Measurements from ENCODE around the gene KLHL40.
"Not testable (repeated sequence)": the region's sequence is repeated elsewhere in the genome, so short reads cannot be mapped to it uniquely, and the experiment has no call there.

The KLHL40 gene

DNA sequence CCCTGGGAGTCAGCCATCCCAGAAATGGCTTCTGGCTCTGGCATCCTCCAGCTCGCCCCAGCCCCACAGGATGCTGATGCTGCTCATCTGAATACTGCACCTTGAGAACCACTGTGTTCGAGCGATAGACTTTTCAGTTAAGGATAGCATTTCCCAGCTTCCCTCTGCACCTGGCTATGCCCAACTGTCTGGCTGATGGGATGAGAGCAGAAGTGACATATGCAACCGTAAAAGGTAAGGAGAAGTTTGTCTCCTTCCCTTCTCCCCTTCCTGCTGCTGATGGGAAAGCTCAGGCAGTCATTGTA lies 27.0 kb downstream of the KLHL40 start:
- no peak for DNase-seq (ENCODE audit: low read depth)
- no peak overlapping the region for H3K4me3 ChIP-seq (ENCODE audit: low read depth, low read length)

DNA sequence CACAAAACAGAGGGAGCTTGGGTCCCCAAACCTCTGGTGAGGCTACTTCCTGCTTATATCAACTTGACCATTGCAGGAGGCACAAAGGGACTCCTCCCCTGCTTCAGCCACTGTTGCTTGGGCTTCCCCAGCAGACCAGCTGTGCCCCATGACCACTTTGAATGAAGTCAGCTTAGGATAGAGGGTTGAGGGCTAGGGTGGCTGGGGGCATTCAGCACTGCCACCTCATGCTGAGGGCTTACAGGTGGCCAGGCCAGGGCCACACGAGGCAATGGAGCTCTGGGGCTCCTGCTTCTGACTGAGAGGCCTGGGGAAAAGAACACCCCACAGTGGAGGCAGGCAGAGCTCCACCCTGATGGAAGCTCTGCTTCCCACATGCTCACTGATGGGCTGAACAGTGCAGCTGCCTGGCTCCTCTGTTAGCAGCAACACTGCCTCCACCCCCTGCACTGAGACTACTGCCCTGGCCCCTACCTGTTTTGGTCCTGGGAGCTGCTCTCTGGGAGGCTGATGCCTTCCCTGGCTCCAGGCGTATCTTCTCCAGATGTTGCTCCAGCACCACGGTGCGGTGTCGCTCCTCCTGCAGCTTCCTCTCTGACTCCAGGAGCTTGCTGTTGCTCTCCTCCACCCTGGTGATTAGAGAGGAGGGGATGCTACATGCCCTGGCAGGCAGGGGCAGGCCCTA lies 27.5 kb downstream of the KLHL40 start:
- DNase-seq (ENCODE audit: low read depth), result no peak
- H3K4me3 ChIP-seq (ENCODE audit: low read depth, low read length), result no peak overlapping the region

DNA sequence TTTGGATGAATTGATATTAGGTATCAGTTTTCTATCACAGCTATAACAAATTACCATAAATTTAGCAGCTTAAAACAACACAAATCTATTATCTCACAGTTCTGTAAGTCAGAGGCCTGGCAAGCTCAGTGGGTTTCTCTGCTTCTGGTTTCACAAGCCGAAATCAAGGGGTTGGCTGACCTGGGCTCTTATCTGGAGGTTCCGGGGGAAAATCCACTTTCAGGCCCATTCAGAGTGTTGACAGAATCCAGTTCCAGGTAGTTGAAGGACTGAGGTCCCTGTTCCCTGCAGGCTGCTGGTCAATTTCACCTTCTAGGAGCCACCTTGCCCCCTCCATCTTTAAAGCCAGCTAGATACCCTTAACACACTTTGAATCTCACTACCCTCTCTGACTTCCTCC lies 28.4 kb downstream of the KLHL40 start:
- no peak overlapping the region for H3K4me3 ChIP-seq (ENCODE audit: low read depth, low read length)
- DNase-seq (ENCODE audit: low read depth), result no peak

DNA sequence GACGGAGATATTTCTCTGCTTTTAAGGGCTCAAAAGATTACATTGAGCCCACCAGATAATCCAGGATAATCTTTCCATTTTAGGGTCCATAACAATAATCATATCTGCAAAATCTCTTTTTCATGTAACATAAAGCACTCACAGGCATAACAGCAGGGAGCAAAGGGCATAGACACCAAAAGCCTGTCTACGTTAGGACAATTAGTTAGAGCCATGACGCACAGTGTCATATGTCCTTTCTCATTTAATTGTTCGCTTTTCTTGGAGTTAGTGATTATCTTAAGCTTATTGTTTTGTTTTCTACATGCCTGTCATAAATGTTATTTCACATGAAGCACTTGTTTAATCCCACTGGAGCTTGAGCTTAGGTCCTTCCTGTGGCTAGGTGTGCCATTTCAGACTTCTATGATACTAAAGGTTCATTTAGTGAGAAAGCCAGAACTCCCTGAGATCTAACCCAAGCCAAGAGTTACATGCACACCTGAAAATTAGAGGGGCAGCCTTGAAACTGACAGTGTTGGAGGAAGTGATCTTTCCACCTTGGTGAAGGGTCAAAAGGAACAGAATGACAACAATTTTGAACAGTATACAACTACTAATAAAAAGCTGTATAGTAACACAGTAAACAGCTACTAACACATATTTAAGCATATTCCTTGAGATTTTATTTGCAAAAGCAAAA lies 29.0 kb downstream of the KLHL40 start:
- H3K4me3 ChIP-seq (ENCODE audit: low read depth, low read length), result no peak overlapping the region
- DNase-seq (ENCODE audit: low read depth), result no peak

DNA sequence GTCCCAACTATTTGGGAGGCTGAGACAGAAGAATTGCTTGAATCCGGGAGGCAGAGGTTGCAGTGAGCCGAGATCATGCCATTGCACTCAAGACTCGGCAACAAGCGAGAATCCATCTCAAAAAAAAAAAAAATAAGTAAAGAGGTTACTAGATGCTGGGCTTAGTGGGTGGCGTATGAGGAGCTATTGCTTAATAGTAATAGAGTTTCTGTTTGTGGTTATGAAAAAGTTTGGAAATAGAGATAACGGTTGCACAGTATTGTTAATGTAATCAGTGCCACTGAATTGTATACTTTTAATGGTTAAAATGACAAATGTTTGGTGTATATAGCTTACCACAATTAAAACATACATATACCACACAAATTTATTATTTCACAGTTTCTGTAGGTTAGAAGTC lies 32.0 kb downstream of the KLHL40 start:
- no peak for DNase-seq (ENCODE audit: low read depth)
- H3K4me3 ChIP-seq (ENCODE audit: low read depth, low read length), result no peak overlapping the region

DNA sequence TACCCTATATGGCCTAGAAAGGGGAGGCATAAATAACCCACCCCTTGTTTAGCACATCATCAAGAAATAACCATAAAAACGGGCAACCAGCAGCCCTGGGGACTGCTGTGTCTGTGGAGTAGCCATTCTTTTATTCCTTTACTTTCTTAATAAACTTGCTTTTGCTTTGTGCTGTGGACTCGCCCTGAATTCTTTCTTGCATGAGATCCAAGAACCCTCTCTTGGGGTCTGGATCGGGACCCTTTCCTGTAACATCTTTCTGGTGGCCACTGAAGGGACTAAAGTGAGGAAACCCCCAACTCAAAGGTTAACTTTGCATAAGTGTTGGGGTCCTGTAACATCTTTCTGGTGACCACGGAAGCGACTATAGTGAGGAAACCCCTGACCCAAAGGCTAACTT lies 33.0 kb downstream of the KLHL40 start:
- no peak for DNase-seq (ENCODE audit: low read depth)

DNA sequence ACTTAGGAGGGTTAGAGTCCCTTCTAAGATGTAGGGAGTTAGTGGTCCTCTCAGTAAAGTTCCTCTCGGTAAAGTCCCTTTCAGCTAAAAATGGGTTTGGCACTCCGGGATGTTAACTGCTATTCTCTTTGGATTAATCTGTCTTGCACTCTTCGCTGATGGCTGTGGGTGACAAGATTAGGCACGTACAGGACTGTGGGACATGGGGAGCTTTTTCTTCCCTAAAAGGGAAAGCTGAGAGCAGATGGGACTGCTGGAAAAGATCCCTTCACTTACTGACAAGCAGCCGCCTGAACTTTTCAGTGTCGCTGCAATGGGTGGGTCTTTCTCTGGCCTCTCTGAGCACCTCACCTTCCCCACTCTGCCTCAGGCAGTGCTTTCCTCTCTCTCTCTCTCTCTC lies 33.7 kb downstream of the KLHL40 start:
- no peak for DNase-seq (ENCODE audit: low read depth)
- H3K4me3 ChIP-seq (ENCODE audit: low read depth, low read length), result no peak overlapping the region

More for the DNA sequence above, 33.0 kb downstream of the KLHL40 start:
- no peak overlapping the region for H3K4me3 ChIP-seq (ENCODE audit: low read depth, low read length)

DNA sequence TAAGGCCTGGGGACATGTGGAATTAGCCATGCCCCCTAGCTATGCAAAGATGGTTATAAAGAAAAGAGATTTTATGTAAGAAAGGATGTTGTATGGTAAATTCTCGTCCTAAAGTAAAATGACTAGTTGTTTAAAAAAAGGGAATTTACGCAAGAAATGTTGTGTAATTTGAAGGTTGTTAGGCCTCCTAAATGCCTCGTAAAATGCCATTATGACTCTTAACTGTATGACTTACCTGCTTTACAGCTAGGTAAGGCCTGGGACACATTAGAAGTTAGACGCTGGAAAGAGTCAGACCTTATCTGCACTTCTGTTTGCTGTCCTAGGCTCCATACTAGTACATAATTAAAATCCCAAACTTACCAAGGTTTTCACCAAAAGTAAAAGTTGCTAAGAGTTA lies 34.8 kb downstream of the KLHL40 start:
- H3K4me3 ChIP-seq (ENCODE audit: low read depth, low read length), result no peak overlapping the region
- DNase-seq (ENCODE audit: low read depth), result no peak

DNA sequence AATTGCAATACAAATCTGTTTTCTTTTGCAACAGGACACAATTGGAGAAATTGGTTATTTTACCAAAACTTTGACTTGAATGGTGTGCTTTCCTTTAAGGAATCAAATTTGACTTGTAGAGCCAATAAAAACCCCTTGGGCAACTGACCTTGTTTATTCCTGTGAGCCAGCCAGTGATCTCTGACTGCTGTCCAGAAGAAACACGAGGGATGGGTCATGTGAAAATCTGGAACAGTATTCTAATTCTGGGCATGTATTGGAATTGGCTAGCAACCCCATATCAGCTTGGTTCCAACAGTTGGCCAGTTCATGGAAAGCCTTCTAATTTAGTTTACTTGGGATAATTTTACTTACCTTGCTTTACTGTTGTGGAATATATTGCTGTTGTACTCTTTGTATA lies 36.4 kb downstream of the KLHL40 start:
- H3K4me3 ChIP-seq (ENCODE audit: low read depth, low read length), result no peak overlapping the region
- no peak for DNase-seq (ENCODE audit: low read depth)

DNA sequence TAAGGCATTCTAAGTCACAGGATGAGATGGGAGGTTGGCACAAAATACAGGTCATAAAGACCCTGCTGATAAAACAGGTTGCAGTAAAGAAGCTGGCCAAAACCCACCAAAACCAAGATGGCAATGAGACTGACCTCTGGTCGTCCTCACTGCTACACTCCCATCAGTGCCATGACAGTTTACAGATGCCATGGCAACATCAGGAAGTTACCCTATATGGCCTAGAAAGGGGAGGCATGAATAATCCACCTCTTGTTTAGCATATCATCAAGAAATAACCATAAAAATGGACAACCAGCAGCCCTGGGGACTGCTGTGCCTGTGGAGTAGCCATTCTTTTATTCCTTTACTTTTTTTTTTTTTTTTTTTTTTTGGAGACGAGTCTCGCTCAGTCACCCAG lies 37.1 kb downstream of the KLHL40 start:
- not testable (repeated sequence) for H3K4me3 ChIP-seq (ENCODE audit: low read depth, low read length); DNase-seq (ENCODE audit: low read depth)

DNA sequence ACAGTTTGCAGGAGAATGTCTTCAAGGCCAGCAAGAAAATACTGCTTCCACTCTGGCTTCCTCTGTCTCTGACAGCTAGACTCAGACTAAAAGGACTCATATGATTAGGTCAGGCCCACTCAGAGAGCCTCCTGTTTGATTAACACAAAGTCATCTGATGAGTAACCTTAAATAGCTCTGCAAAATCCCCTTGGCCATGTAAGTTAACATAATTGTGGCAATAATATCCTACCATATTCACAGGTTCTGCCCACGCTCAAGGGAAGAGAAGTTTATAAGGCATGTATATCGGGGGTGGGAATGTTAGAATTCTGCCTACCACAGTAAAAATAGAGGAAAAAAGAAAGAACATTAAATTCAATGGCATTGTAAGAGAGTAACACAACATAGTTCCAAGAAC lies 37.9 kb downstream of the KLHL40 start:
- no peak overlapping the region for H3K4me3 ChIP-seq (ENCODE audit: low read depth, low read length)
- no peak for DNase-seq (ENCODE audit: low read depth)

DNA sequence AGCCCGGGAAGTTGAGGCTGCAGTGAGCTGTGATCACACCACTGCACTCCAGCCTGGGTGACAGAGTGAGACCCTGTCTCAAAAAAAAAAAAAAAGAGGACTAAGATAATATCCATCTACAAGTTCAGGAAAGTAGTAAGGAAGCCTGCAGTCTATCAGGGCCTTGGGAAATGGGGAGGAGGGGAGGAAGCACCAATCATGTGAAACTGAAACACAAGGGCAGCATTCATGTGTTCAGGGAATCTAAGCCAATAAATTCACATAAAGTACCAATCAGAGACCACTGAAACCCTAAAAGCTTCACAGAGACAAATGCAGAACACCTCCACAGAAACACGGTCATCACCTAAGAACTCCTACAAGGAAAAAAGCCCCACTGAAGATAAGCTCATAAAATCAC lies 40.1 kb downstream of the KLHL40 start:
- no peak overlapping the region for H3K4me3 ChIP-seq (ENCODE audit: low read depth, low read length)
- no peak for DNase-seq (ENCODE audit: low read depth)

DNA sequence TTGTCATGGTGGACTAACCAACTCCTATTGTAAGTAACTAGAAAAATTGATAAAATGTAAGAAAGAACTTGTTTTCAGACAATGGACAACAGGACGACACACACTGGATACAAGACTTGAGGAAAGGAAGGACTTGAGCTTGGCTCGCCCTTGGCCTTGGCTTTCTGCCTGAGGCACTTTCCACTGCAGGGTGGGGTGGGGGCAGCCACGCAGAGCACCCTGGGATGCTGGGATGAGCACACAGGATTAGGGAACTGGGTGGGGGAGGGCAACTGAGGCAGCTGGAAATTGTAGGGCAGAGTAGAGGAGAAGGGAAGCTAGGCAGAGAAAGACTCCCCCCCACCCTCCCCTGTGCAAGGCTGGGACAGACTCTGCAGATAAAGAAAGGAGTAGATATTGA lies 42.7 kb downstream of the KLHL40 start:
- H3K4me3 ChIP-seq (ENCODE audit: low read depth, low read length), result no peak overlapping the region
- DNase-seq (ENCODE audit: low read depth), result no peak

DNA sequence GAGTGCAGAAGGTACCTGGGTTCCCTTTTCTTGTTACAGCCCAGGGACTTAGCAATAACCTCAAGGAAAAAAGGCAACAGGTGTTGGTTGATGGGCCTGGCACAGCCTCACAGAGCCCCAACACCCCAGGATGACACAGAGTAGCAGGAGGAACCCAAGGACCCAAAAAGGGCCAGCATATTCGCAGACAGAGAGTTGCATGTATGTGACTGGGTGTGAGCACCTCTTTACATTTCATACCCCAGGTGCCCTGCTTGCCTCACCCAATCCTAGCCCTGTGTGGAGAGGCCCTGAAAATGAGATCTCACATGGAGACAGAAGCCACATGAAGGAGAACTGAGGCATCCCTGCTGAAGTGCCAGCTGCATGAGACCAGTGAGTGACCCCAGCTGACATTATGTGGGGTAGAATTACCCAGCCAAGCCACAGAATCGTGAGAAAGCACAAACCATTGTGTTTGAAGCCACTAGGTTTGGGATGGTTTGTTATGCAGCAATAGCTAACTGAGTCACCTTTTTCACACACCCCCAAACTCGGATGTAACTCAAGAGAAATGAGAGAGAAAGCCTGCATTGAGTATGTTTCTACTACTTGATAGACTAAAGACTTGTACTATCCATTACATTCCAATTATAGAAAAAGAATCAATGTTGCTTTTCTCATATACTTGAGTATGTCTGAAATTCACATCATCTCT lies 43.5 kb downstream of the KLHL40 start:
- no peak for DNase-seq (ENCODE audit: low read depth)
- H3K4me3 ChIP-seq (ENCODE audit: low read depth, low read length), result no peak overlapping the region

DNA sequence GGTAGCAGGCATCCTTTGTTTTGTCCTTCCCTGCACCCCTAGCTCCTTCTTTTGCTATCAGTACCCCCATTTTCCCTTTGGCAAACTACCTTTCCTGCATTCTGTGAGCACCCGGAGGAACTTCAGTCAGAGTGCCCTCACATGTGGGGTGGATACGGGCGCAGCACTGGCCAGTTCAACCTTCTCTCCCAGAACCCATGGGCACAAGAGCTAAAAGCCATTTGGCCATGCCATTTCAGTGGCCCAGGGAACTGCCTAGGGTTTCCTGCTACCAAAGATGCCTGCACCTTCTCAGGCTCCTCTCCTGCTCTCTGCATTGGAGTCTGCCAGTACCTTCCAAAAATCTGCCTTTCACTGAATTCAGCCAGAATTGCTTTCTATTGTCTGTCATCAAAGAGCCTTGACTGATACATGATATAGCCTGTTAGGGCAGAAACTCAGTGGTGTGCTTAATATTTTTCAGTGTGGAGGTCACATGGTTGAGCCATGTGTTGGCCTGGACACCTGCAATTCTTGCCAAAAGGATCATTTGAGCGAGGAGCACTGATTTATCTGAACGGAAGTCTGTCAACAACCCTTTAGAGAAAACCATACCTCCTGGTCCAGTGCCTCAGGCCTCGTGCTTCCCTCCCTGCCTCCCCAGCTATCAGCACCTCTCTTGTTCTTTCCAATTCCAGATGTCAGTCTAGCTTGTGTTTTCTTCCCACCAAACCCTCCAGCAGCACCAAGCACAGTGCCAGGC lies 44.2 kb downstream of the KLHL40 start:
- H3K4me3 ChIP-seq (ENCODE audit: low read depth, low read length), result no peak overlapping the region
- no peak for DNase-seq (ENCODE audit: low read depth)

DNA sequence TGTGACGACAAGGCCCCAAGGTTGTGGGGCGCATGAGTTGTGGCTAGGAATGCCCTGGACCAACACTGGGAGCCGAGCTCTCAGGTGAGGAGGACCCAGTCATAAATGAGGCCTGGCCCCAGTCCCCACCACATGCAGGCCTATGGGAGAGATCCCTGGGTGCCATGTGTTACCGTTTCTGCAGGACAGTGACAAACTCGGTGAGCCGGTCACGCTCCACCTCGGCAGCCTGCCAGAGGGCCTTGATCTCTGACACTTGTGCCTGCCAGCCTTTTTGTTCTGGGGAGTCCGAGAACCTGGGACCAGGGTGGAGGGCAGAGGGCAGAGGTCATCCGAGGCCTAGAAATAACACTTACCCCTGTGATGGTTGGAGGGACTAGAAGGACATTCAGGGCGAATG lies 45.0 kb downstream of the KLHL40 start:
- no peak for DNase-seq (ENCODE audit: low read depth)
- H3K4me3 ChIP-seq (ENCODE audit: low read depth, low read length), result no peak overlapping the region

DNA sequence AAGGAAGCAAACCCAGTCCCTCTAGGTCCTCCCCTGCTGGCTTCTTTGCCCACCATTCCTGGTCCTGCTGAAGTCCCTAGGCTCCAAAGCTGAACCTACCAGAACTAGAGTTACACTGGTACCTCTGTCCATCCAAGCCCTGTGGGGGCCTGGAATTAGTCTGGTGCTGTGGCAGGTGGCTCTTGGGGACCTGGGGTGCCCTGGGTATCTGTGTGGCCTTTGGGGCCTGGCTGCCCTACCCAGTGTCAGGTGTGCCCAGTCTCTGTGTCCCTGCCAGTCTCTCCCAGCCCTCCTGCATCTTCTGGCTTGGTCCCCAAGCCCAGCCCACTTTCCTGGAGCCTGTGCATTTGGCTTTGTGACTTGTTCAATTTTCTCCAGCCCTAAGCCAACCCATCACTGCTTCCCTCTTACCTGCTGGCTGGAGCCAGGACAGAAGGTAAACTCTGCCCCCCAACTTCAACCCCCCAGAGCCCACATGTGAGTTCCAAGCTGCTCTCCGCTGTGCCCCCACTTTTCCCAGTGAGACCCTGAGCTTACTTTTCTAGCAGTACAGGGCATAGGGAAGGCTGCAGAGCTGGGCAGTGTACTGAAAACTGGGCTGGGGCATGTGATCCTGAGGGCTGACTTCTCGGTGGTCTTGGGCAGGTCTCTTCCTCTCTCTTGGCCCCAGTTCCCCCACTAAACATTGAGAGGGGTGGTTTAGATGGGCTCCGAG lies 45.5 kb downstream of the KLHL40 start:
- no peak for DNase-seq (ENCODE audit: low read depth)
- H3K4me3 ChIP-seq (ENCODE audit: low read depth, low read length), result no peak overlapping the region

DNA sequence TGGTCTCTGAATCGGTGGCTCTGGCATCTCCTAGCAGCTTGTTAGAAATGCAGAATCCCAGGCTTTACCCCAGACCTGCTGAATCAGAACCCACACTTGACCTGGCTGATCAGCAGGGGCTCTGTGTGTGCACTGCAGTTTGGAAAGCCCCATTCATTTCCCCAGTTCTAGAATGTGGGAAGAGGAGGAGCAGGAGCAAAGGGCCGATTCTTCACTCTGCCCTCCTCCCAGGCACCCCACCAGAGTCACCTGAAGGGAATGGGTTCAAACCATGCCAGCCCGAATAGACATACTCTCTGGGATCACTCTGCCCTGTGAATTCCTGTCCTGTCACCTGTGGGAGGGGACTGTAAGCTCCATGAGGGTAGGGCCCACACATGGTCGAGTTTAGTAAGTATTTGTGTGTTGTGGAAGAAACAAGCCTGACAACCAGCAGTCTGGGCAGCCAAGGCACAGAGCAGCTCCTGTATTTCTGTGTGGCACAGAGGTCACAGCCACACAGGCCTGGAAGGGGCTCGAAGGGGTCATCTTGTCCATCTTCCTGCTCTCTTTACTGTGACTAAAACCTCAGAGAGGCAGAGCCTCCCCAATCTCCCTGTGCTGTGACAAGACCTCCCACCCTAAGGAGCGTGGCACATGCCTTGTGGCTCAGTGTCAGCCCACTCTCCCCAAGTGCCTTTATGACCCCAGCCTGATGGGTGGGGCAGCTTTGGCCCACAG lies 46.3 kb downstream of the KLHL40 start:
- no peak for DNase-seq (ENCODE audit: low read depth)

DNA sequence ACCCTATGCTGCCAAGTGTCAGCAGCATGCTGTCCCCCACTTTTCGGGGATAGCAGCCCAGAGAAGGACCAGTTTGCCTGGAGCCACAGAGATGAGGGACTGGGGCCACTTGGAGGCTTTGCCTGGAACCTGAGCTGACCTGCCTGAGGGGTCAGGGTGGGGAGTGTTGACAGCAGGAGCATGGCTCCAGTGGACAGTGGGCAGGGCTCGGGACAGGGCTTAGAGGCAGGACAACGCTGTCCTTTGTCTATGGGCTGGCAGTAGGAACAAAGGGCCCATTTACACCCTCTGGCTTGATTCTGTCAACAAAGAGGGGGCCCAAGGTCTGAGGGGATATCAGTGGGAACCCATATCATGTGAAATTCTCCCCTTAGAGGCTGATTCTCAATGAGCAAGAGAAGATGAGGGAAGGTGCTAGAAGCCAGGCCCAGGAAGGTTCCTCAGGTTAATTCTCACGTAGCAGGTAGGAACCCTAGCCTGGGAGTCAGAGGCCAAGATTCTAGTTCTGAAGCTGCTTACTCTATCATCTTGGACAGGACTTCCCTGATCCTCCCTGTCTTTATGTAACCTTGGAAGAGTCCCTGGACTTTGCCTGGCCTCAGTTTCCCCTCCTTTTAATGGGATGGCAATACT lies 47.0 kb downstream of the KLHL40 start:
- DNase-seq (ENCODE audit: low read depth), result no peak
- no peak overlapping the region for H3K4me3 ChIP-seq (ENCODE audit: low read depth, low read length)

More for the DNA sequence above, 46.3 kb downstream of the KLHL40 start:
- no peak overlapping the region for H3K4me3 ChIP-seq (ENCODE audit: low read depth, low read length)
